GM21619 (cell line): ENCODE measurements around the gene MUC4.
"Not testable (repeated sequence)": the region's sequence is repeated elsewhere in the genome, so short reads cannot be mapped to it uniquely, and the experiment has no call there.

Source experiments
- ATAC-seq: cut with Tn5 transposase; IDR thresholded peaks from one replicate; pipeline ENCODE4 v1.9.1; 2021; ENCODE audit not compliant: unreplicated experiment

MUC4 gene

DNA sequence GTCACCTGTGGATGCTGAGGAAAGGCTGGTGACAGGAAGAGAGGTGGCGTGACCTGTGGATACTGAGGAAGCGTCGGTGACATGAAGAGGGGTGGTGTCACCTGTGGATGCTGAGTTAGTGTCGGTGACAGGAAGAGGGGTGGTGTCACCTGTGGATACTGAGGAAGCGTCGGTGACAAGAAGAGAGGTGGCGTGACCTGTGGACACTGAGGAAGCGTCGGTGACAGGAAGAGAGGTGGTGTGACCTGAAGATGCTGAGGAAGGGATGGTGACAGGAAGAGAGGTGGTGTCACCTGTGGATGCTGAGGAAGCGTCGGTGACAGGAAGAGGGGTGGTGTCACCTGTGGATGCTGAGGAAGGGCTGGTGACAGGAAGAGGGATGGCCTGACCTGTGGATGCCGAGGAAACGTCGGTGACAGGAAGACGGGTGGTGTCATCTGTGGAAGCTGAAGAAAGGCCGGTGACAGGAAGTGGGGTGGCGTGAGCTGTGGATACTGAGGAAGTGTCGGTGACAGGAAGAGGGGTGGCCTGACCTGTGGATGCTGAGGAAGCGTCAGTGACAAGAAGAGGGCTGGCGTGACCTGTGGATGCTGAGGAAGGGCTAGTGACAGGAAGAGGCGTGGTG lies 25.8 kb downstream of the MUC4 start:
- not testable (repeated sequence) for ATAC-seq

GRCh38 chr3:195784031-195784430 lies 27.7 kb downstream of the MUC4 start:
- ATAC-seq, result not testable (repeated sequence)

- ATAC-seq, result not testable (repeated sequence)
These were observed 30.5 kb downstream of the MUC4 start for GRCh38 chr3:195781236-195781635.

DNA sequence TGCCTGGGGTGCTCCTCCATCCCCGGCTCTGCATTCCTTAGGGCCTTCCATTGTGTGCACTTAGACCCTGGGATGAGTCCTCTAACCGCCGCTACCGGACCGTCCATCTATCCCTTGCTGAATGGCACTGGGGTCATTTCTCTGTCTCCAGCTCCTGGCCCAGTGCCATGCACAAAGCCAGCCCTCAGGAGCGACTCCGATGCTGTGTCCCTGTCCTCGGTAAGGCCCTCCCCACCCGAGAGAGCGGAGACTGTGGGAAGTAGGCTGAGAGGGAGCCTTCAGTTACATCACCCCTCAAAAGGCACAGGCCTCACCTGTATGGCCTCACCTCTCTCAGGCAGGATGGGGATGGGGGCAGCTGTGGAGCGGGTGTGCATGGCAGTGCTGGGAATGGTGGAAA lies 33.8 kb downstream of the MUC4 start:
- ATAC-seq, result no peak

DNA sequence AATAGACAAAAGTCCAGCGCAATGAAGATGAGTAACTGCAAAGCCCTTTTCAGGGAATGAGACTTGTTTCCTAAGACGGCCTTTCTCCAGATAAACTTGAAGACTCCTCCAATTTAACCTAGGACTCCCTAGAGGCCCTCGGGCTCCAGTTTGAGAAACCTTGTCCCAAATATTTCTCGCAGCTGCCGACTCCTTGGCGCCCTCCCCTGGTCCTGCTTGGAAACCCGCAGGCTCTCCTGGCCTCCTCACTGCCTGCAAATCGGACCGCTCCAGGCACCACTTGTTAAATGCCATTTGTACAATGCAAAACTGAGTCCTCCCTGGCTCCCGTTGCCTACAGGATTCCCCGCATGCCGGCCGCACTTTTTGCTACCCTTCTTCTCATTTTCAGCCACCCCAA lies 36.8 kb downstream of the MUC4 start:
- no peak for ATAC-seq

DNA sequence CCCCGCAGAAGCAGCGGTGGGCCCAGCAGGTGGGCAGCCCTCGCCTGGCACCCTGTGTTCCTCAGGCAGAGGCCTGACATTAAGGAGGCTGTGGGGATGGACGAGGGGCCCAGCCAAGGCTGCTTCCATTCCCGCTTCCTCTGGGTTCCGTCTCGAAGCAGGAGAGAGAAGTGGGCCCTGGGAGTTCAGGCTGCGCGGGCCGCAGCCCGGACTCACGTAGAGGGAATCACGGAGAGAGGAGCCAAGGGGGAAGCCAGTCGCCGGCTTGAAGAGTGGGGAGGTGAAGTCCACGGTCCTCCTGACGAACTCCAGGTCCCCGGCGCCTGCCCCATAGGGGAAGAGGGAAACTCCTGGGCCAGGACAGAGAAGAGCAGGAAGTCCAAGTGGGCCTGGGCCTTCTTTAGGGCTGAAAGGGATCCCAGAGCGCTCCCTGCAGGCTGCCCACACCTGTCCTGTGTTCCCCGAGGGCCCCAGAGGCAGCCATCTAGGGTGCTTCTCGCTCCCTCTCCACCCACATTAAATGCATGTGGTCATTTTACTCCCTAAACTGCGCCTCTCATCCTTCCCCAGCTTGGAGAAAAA lies 37.7 kb downstream of the MUC4 start:
- no peak for ATAC-seq

DNA sequence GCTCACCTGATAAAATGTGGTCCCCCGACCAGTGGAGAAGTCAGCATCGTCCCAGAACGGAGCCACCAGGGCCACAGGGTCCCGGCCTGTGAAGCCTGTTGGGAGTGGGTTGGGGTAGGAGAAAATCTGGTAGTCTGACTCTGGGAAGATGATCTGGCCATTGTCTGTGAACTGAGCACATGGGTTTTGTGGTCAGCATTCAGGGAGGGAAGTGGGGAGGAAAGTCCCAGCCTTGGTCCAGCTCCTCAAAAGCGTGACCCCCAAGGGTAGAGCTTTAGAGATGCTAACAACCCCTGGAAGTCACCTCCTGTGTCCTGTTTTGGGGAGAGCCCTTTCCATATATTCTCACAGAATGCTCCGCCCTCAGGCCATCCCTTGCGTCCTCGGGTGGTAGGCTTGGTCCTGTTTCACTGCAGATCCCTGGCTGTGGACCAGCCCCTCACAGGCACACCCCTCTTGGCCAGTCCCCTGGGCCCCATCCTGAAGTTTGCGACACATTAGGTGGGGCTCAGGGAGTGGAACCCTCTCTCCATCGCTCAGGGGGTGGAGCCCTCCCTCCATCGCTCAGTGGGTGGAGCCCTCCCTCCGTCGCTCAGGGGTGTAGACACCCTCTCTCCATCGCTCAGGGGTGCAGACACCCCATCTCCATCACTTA lies 40.0 kb downstream of the MUC4 start:
- no peak for ATAC-seq

GRCh38 chr3:195770841-195771645 lies 40.7 kb downstream of the MUC4 start:
- ATAC-seq, result not testable (repeated sequence)

DNA sequence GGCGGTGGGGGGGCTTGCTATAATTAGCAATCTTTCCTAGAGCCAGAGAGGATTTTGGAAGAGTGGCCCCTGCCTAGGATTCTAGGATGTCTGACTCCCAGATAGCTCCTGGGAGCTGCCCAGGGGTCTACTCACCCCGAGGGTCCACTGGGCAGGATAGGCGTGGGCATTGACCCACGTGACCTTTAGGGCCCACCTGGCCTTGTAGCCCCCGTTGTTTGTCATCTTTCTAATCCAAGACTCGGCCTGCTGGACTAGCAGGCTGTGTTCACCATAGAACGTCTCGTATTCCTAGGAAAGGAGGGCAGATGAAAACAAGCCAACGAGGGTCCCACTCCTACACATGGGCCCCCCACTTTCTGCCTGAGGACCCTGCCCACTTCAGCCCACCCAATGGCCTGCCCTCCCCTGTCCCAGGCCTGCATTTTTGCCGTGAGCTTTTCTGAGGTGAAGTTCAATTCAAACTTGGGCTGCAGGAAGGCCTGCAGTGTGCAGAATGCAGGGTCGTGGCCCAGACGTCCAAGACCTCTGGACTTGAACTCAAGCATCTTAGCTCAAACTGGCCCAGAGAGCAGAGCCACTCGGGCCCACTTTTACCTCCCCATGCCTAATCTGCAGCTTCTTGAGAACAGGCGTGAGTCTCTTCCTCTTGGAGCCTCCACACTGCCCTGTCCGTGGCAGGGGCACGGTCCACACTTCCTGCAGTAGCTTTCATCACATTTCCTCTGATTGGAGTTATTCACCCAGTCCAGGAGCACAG lies 41.5 kb downstream of the MUC4 start:
- no peak for ATAC-seq

DNA sequence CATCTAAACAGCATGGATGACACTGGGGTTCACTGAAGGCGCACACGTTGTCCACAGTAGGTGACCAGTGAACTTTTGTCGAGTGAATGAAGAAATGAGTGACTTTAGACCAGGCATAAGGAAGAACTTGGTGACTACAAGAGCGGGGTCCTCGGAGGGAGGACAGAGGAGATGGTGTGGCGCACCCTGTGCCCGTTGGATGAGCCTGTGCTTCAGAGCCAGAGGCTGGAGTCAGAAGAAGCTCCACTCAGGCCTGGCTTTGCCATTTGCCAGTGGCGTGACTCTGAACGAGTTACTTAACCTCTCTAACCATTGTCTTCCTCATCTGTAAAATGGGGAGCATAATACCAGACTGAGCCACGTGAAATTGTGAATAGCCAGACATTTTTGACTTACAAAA lies 42.2 kb downstream of the MUC4 start:
- no peak for ATAC-seq

- ATAC-seq, result no peak
These were observed 42.9 kb downstream of the MUC4 start for GRCh38 chr3:195768831-195769303.

DNA sequence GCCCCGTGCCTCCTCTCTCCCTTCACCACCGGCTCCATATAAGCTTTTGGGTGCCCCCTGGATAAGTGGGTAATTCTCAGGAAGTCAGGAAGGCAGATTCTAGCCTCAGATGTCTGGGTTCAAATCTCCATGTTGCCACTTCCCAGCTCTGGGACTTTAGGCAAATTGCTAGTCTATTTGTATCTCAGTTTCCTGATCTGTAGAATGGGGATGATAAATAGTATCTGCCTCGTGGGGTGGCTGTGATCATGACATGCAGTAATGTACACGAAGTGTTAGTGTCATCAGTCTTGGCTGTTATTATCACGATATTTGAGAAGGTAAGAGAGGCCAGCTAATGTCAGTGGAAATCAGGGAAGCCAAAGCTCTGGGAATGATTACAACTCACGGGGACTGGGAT lies 43.3 kb downstream of the MUC4 start:
- ATAC-seq, result no peak

DNA sequence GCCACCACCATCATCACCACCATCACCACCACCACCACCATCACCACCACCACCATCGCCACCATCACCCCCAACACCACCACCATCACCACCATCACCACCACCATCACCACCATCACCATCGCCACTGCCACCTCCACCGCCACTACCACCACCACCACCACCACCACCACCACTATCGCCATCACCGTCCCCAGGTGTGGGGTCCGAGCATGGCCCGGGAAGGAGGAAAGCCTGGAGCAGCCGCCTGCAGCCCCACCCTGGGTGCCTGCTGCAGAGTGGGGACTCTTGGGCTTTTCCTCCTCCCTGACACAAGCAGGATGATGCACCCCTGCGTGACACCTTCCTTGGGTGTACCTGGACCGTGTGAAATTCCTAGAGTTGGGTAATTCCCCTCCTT lies 43.9 kb downstream of the MUC4 start:
- ATAC-seq, result no peak

DNA sequence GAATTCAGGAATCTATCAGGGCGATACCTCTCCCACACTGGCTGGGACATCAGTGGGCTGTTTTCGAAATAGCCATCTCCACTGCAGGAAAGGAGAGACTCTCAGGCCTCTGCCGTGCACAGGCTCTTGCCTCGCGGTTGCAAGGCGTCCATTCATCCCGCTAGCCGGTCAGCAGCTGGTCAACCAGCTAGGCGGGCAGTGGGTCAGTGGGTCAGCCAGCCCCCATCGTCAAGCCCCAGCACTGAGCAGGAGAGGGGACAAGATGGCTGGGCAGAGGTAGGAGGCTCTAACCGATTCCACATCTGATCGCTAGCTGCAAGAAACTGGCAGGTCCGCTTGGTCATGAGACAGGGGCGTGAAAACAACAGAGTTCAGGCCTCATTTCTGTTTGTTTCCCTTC lies 45.1 kb downstream of the MUC4 start:
- no peak for ATAC-seq

DNA sequence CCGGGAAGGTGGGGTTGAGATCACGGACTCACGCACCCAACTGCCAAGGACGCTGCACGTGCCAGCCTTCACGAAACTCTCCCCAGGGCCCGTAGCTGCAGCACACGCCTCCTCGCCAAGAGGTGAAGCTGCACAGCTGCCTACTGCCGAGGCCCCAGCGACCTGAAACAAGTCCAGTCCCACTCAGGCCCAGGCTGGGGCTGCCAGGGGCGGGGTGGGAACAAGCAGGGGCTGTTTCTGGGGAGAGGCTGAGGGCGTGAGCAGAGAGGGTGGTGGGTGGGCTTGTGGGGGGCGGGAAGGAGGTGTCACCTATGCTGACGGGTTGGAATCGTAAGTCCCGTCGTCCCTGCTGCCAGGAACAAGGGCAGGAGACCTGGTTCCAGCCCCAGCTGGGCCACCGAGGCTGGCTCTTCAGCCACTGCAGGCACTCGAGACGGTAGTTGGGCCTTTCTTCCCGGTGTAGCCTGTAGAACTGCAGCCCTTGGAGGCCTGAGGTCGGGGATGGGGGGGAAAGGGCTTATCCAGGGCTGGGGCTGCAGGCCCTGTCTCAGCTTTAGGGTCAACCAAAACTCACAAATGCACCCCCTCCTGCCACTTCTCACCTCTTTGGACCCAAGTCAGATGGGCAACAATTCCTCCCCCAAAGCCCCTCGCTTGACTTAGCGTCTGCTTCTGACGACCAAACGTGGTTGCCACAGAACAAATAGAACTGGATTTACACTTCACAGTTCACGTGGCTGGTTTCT lies 46.6 kb downstream of the MUC4 start:
- no peak for ATAC-seq

- ATAC-seq, result no peak
These were observed 47.6 kb downstream of the MUC4 start for GRCh38 chr3:195763843-195764825.

GRCh38 chr3:195763076-195763830 lies 48.5 kb downstream of the MUC4 start:
- ATAC-seq, result no peak

GRCh38 chr3:195762611-195763010 lies 49.1 kb downstream of the MUC4 start:
- ATAC-seq, result no peak
